AG04449 (cell line): ENCODE results near the gene TMC6.

ENCODE experiments used
- CTCF ChIA-PET: fragments of 350-600 bp; formaldehyde crosslinking; extraction: SDS; loops from one replicate; lab custom pipeline; 2021; ENCODE audit warnings: antibody characterized with exemption; lab: Yijun Ruan, JAX
- POLR2A ChIA-PET: fragments of 400-600, 350-600 bp; formaldehyde crosslinking; extraction: SDS; loops from one replicate; lab custom pipeline; 2020; ENCODE audit warnings: antibody characterized with exemption, inconsistent platforms; lab: Yijun Ruan, JAX
- DNase-seq: peaks from one replicate; pipeline ENCODE4 v3.0.0-alpha.2; 2010; ENCODE audit warnings: low read depth, low spot score
- H3K4me3 ChIP-seq: 2 replicates; pipeline ENCODE4 v1.5.1; 2011; ENCODE audit warnings: low read depth, mild to moderate bottlenecking, control low read depth, low read length
- CTCF ChIP-seq: IDR thresholded peaks from one replicate; pipeline ENCODE4 v1.5.1; 2011; ENCODE audit warnings: mild to moderate bottlenecking, moderate library complexity, low read length, control low read depth, inconsistent platforms; ENCODE audit not compliant: insufficient read depth; ENCODE audit errors: missing control alignments

TMC6 gene

GRCh38 chr17:78107457-78107856 is 21.1 kb downstream of the TMC6 start:
- ChIA-PET CTCF (interaction anchor here (1.9 to 8.9 kb wide), 3 partner anchors 10 to 88 kb away, joined by 6 to 116 read pairs (median 16); no protein-coding TSS in a partner anchor), POLR2A (no interaction called here)
- TF ChIP-seq CTCF = no peak
- H3K4me3 ChIP-seq = no peak overlapping the region
- no peak for DNase-seq

- no peak for DNase-seq
- TF ChIP-seq CTCF = no peak
- CTCF ChIA-PET = interaction anchor here (2.4 to 8.9 kb wide), 3 partner anchors 8 to 87 kb away, joined by 8 to 116 read pairs (median 16); no protein-coding TSS in a partner anchor
- H3K4me3 ChIP-seq = no peak overlapping the region
- POLR2A ChIA-PET = no interaction called here
These were observed 22.3 kb downstream of the TMC6 start for GRCh38 chr17:78106211-78106610.

GRCh38 chr17:78105551-78105950 is 23.0 kb downstream of the TMC6 start:
- POLR2A ChIA-PET = no interaction called here
- no peak for TF ChIP-seq CTCF
- CTCF ChIA-PET = interaction anchor here (2.4 kb wide), 1 partner anchor 9 kb away, joined by 8 read pairs; no protein-coding TSS in a partner anchor
- DNase-seq = no peak
- no peak overlapping the region for H3K4me3 ChIP-seq

- TF ChIP-seq CTCF = no peak
- no peak for DNase-seq
- H3K4me3 ChIP-seq = no peak overlapping the region
- ChIA-PET CTCF (interaction anchor here (2.4 kb wide), 1 partner anchor 10 kb away, joined by 8 read pairs; no protein-coding TSS in a partner anchor), POLR2A (no interaction called here)
These were observed 23.5 kb downstream of the TMC6 start for GRCh38 chr17:78105101-78105500.

GRCh38 chr17:78104540-78104941 is 24.0 kb downstream of the TMC6 start:
- H3K4me3 ChIP-seq = no peak overlapping the region
- POLR2A ChIA-PET = no interaction called here
- no peak for DNase-seq
- CTCF ChIA-PET = interaction anchor here (2.4 kb wide), 1 partner anchor 10 kb away, joined by 8 read pairs; no protein-coding TSS in a partner anchor
- TF ChIP-seq CTCF = no peak

GRCh38 chr17:78103311-78103710 is 25.2 kb downstream of the TMC6 start:
- TF ChIP-seq CTCF = no peak
- no peak for DNase-seq
- ChIA-PET POLR2A (no interaction called here), CTCF (interaction anchor here (0.9 to 13.4 kb wide), 3 partner anchors 7 to 83 kb away, joined by 3 to 116 read pairs (median 4); partner anchors contain the start of gene TK1)
- H3K4me3 ChIP-seq = no peak overlapping the region
